IMR-90 (cell line): ENCODE data around the gene NKX6-1.

Source experiments
- BHLHE40 ChIP-seq: fragments of 150-350 bp; IDR thresholded peaks from 2 replicates; pipeline ENCODE4 v1.6.1; 2016; ENCODE audit warnings: mild to moderate bottlenecking, low read depth, low read length
- CEBPB ChIP-seq: IDR thresholded peaks from 2 replicates; pipeline ENCODE4 v1.6.1; 2012; ENCODE audit warnings: low read depth, low read length, improper control_type of control experiment
- FOS ChIP-seq: fragments of 150-350 bp; IDR thresholded peaks from 2 replicates; pipeline ENCODE4 v1.6.1; 2016; ENCODE audit warnings: low read depth, low read length
- POLR2A ChIP-seq: IDR thresholded peaks from 2 replicates; pipeline ENCODE4 v1.6.1; 2012; ENCODE audit warnings: mild to moderate bottlenecking, low read depth, low read length
- RAD21 ChIP-seq: IDR thresholded peaks from 2 replicates; pipeline ENCODE4 v1.6.1; 2012; ENCODE audit warnings: low read length, improper control_type of control experiment
- RFX5 ChIP-seq: IDR thresholded peaks from 2 replicates; pipeline ENCODE4 v1.8.0; 2012; ENCODE audit warnings: low read depth, mild to moderate bottlenecking, low read length, moderate library complexity
- SMC3 ChIP-seq: fragments of 150-350 bp; IDR thresholded peaks from 2 replicates; pipeline ENCODE4 v1.6.1; 2016; ENCODE audit warnings: low read depth, mild to moderate bottlenecking, antibody characterized with exemption, low read length, moderate library complexity
- TF ChIP-seq, protein P1 (sequence below): conservative IDR thresholded peaks from 2 replicates; pipeline ENCODE4 v1.5.1; 2012; ENCODE audit warnings: mild to moderate bottlenecking, low read depth, low read length, improper control_type of control experiment
- TF ChIP-seq, protein P2 (sequence below): fragments of 150-350 bp; IDR thresholded peaks from 2 replicates; pipeline ENCODE4 v1.6.1; 2016; ENCODE audit warnings: low read depth, mild to moderate bottlenecking, low read length, moderate library complexity, borderline replicate concordance

- TF ChIP-seq, protein P1, sequence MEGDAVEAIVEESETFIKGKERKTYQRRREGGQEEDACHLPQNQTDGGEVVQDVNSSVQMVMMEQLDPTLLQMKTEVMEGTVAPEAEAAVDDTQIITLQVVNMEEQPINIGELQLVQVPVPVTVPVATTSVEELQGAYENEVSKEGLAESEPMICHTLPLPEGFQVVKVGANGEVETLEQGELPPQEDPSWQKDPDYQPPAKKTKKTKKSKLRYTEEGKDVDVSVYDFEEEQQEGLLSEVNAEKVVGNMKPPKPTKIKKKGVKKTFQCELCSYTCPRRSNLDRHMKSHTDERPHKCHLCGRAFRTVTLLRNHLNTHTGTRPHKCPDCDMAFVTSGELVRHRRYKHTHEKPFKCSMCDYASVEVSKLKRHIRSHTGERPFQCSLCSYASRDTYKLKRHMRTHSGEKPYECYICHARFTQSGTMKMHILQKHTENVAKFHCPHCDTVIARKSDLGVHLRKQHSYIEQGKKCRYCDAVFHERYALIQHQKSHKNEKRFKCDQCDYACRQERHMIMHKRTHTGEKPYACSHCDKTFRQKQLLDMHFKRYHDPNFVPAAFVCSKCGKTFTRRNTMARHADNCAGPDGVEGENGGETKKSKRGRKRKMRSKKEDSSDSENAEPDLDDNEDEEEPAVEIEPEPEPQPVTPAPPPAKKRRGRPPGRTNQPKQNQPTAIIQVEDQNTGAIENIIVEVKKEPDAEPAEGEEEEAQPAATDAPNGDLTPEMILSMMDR, result no peak
- no peak for TF ChIP-seq SMC3
- no peak for TF ChIP-seq RAD21
- no peak for TF ChIP-seq POLR2A
- no peak for TF ChIP-seq RFX5
- TF ChIP-seq FOS, result no peak
- TF ChIP-seq BHLHE40, result no peak
- TF ChIP-seq CEBPB, result no peak
- TF ChIP-seq, protein P2, sequence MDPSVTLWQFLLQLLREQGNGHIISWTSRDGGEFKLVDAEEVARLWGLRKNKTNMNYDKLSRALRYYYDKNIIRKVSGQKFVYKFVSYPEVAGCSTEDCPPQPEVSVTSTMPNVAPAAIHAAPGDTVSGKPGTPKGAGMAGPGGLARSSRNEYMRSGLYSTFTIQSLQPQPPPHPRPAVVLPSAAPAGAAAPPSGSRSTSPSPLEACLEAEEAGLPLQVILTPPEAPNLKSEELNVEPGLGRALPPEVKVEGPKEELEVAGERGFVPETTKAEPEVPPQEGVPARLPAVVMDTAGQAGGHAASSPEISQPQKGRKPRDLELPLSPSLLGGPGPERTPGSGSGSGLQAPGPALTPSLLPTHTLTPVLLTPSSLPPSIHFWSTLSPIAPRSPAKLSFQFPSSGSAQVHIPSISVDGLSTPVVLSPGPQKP, result no peak
Measured at GRCh38 chr4:84459783-84460182, 39.3 kb downstream of the NKX6-1 start.
